ENCODE results near the gene TPST1.

DNA sequence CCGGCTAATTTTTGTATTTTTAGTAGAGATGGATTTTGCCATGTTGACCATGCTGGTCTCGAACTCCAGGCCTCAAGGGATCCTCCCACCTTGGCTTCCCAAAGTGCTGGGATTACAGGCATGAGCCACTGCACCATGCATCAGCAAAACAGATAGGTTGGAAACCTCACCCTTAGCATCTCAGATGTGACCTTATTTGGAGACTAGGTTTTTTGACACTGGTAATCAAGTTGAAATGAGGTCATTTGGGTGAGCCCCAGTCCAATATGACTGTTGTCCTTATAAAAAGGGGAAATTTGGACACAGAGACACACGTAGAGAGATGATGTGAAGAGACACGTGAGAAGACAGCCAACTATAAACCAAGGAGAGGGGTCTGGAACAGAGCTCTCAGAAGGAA, 42.5 kb upstream of the TPST1 start:
- TF ChIP-seq CTCF (conservative IDR thresholded peaks at IDR 0.05 in 1 of 2, IDR thresholded peaks at IDR 0.05 in 1 of 2; ENCODE audit: low read depth in 1 of 2, low read length in 2 of 2) (no peak), EZH2 (IDR thresholded peaks at IDR 0.05; ENCODE audit: low read length, missing control alignments) (no peak)
